ENCODE measurements around the gene YRDC. TPM values are rescaled to one million over a fixed set of nuclear protein-coding genes. Genes with fewer than 3 reads are reported as not detected.

The YRDC gene, protein sequence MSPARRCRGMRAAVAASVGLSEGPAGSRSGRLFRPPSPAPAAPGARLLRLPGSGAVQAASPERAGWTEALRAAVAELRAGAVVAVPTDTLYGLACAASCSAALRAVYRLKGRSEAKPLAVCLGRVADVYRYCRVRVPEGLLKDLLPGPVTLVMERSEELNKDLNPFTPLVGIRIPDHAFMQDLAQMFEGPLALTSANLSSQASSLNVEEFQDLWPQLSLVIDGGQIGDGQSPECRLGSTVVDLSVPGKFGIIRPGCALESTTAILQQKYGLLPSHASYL
- total RNA-seq = 10 to 100 TPM; 22.9 to 36.3 TPM

DNA sequence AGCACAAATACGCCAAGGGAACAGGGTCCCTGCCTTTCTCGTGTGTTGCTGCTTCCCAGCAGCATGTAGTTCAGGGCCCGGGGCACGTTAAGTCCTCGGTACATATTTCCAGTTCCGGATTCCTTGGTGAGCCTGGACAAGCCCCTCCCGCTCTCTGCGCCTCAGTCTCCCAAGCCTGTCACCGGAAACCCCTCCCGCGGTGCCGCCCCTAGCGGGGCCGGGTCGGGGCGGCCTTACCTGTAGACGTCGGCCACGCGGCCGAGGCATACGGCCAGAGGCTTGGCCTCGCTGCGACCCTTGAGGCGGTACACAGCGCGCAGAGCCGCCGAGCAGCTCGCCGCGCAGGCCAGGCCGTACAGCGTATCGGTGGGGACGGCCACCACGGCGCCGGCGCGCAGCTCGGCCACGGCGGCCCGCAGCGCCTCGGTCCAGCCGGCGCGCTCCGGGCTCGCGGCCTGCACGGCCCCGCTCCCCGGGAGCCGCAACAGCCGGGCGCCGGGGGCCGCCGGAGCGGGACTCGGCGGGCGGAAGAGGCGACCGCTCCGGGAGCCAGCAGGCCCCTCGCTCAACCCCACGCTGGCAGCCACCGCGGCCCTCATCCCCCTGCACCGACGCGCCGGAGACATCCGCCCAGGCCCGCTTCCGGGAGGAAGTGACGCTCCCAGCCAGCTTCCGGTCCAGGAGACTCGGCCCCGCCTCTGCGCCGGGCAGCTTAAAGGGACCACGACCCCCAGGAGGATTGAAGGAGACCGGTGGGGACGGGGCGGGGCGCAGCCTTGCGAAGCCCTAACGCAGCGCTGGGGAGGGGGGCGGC lies at the start of gene YRDC, which contains the start of gene C1orf122:
Gene YRDC, minus strand, starts transcription at position 654 of the 814 bp plus-strand sequence. Its CDS starts 28 bp downstream, at position 626.
Gene C1orf122, plus strand, starts transcription at position 236 of the 814 bp plus-strand sequence. CDS start 615 bp downstream, outside the sequence.
- peak; percentile 95 for DNase-seq
- Mint-ChIP-seq H3K27ac (peak within 1 kb of the TSS; percentile 93), H3K4me3 (peak within 1 kb of the TSS; percentile 90), H3K27me3 (no peaks in the 10 kb centered on the region), H3K4me1 (peaks cover 34% of the 10 kb centered on the region), H3K36me3 (ENCODE audit: low read depth) (peaks cover 51% of the 10 kb centered on the region), H3K9me3 (ENCODE audit: low read depth) (no peaks in the 10 kb centered on the region)
- ATAC-seq = peak; percentile 92
- ChIA-PET POLR2A (interaction anchor here (0.6 to 2.2 kb wide), 7 partner anchors 9 to 254 kb away, joined by 3 to 10 read pairs (median 4); partner anchors contain the start of genes CDCA8, MTF1 and SNIP1), CTCF (interaction anchor here (0.5 to 3.3 kb wide), 8 partner anchors 10 to 266 kb away, joined by 3 to 25 read pairs (median 3); partner anchors contain the start of genes CDCA8, MTF1 and SF3A3)
- intact Hi-C loops (cut with DNase I, micrococcal nuclease) = loop anchor here (1.0 kb wide), 11 partner anchors 52 to 333 kb away; partner anchors contain the start of genes CDCA8 (in 1 of the 2), GNL2 (in 1 of the 2), INPP5B (in 1 of the 2) and MTF1 (in 1 of the 2)

DNA sequence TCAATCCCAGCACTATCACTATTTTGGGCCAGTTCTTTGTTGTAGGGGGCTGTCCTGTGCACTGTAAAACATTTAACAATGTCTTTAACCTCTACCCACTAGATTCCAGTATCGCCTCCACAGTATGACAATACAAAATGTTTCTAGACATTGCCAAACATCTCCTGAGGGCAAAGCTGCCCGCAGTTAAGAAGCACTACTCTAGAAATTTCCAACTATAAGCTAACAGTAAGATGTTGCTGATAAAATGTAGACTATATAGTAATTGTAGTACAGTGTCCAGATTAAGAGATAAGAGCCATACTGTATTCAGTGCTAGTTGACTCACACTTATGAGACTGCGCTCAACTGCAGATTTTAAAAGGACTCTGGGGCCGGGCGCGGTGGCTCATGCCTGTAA lies 46.4 kb upstream of the YRDC start:
- Mint-ChIP-seq H3K4me3 (no peak overlapping the region), H3K36me3 (ENCODE audit: low read depth) (peaks cover 29% of the 10 kb centered on the region), H3K27me3 (no peaks in the 10 kb centered on the region), H3K9me3 (ENCODE audit: low read depth) (no peaks in the 10 kb centered on the region), H3K4me1 (peaks cover 44% of the 10 kb centered on the region), H3K27ac (peak overlapping the region; percentile 3)
- intact Hi-C loops (cut with DNase I, micrococcal nuclease) = loop anchor here in 1 of 2 experiments (10.0 kb wide), 1 partner anchor 380 kb away; the partner anchor contains the start of gene ZC3H12A
- ChIA-PET POLR2A (no interaction called here), CTCF (interaction anchor here (1.2 to 1.7 kb wide), 2 partner anchors 10 to 38 kb away, joined by 4 to 6 read pairs; no protein-coding TSS in a partner anchor)
- no peak for DNase-seq
- no peak for ATAC-seq

DNA sequence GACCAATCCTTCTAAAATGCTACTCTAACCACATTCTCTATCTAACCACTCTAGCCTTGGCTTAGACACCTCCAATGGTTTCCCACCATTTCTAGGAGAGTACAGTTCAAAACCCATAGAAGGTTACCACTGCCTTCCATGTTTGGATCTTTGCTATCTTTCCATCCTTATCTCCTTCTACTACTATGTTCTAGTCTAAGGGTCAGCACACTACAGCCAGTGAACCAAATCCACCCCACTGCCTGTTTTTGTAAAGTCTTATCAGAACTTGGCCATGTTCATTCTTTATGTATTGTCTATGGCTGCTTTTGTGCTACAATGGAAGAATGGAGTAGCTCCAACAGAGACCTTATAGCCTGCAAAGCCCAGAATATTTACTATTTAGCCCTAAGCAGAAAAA lies 45.1 kb upstream of the YRDC start:
- H3K9me3 Mint-ChIP-seq (ENCODE audit: low read depth) = no peaks in the 10 kb centered on the region
- no peak overlapping the region for H3K27ac Mint-ChIP-seq
- ATAC-seq (no peak), DNase-seq (no peak)
- CTCF ChIA-PET = interaction anchor here (0.9 kb wide), 1 partner anchor 30 kb away, joined by 3 read pairs; no protein-coding TSS in a partner anchor
- intact Hi-C loops (cut with DNase I, micrococcal nuclease) = loop anchor here in 1 of 2 experiments (10.0 kb wide), 1 partner anchor 378 kb away; the partner anchor contains the start of gene ZC3H12A
- POLR2A ChIA-PET = no interaction called here
- H3K4me3 Mint-ChIP-seq = no peak overlapping the region
- peaks cover 33% of the 10 kb centered on the region for H3K36me3 Mint-ChIP-seq (ENCODE audit: low read depth)
- H3K27me3 Mint-ChIP-seq = no peaks in the 10 kb centered on the region
- peaks cover 47% of the 10 kb centered on the region for H3K4me1 Mint-ChIP-seq

DNA sequence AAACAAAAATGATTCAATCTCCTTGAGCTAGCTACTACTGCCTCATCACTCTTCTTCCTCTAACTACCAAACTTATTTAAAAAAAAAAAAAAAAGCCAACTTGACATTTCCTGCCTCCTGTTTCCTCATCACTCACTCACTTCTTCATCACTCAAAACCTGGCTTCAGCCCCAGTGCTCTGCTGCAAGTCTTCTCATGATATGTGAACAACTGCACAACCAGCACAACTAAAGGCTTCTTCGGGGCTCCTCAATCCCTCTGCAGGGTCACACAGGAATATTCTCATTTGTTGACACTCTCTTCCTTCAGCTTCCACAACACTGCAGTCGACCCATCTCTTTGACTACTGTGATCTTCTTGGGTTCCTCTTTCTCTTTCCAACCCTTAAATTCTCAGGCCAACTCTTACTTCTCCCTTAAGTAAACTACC lies 43.8 kb upstream of the YRDC start:
- intact Hi-C loops (cut with DNase I, micrococcal nuclease) = loop anchor here in 1 of 2 experiments (10.0 kb wide), 1 partner anchor 377 kb away; the partner anchor contains the start of gene ZC3H12A
- peaks cover 45% of the 10 kb centered on the region for H3K4me1 Mint-ChIP-seq
- H3K27me3 Mint-ChIP-seq = no peaks in the 10 kb centered on the region
- ATAC-seq (peak; percentile 66), DNase-seq (peak; percentile 10)
- no peaks in the 10 kb centered on the region for H3K9me3 Mint-ChIP-seq (ENCODE audit: low read depth)
- ChIA-PET POLR2A (interaction anchor here (0.6 to 0.7 kb wide), 3 partner anchors 97 to 922 kb away, joined by 3 to 6 read pairs (median 4); no protein-coding TSS in a partner anchor), CTCF (interaction anchor here (0.6 to 2.2 kb wide), 6 partner anchors 7 to 1066 kb away, joined by 3 to 8 read pairs (median 4); partner anchors contain the start of gene MTF1)
- H3K36me3 Mint-ChIP-seq (ENCODE audit: low read depth) = peaks cover 28% of the 10 kb centered on the region
- no peak overlapping the region for H3K4me3 Mint-ChIP-seq
- H3K27ac Mint-ChIP-seq = no peak overlapping the region

DNA sequence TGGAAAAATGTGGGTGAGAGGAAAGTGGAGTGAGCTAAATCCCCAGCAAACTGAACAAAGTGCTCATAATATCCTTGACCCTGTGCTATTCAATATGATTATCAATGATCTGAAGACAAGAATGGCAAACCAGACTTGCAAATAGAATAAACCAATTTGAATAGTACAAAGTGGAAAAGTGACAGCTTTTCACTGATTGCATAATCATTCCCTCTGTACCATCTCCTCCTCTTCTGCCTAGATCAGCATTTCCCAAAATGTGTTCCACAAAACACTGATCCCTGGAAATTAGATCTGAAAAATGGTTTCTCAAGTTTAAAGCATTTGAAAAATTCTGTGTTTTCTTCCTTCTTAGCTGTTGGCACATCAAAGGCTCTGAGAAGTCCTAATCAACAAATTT lies 43.3 kb upstream of the YRDC start:
- peaks cover 47% of the 10 kb centered on the region for H3K4me1 Mint-ChIP-seq
- ATAC-seq (no peak), DNase-seq (no peak)
- intact Hi-C loops (cut with DNase I, micrococcal nuclease) = loop anchor here in 1 of 2 experiments (10.0 kb wide), 1 partner anchor 376 kb away; the partner anchor contains the start of gene ZC3H12A
- H3K36me3 Mint-ChIP-seq (ENCODE audit: low read depth) = peaks cover 27% of the 10 kb centered on the region
- ChIA-PET POLR2A (no interaction called here), CTCF (interaction anchor here (0.6 to 2.2 kb wide), 7 partner anchors 8 to 1067 kb away, joined by 3 to 8 read pairs (median 4); partner anchors contain the start of gene MTF1)
- no peaks in the 10 kb centered on the region for H3K27me3 Mint-ChIP-seq
- no peak overlapping the region for H3K4me3 Mint-ChIP-seq
- H3K27ac Mint-ChIP-seq = no peak overlapping the region
- no peaks in the 10 kb centered on the region for H3K9me3 Mint-ChIP-seq (ENCODE audit: low read depth)

DNA sequence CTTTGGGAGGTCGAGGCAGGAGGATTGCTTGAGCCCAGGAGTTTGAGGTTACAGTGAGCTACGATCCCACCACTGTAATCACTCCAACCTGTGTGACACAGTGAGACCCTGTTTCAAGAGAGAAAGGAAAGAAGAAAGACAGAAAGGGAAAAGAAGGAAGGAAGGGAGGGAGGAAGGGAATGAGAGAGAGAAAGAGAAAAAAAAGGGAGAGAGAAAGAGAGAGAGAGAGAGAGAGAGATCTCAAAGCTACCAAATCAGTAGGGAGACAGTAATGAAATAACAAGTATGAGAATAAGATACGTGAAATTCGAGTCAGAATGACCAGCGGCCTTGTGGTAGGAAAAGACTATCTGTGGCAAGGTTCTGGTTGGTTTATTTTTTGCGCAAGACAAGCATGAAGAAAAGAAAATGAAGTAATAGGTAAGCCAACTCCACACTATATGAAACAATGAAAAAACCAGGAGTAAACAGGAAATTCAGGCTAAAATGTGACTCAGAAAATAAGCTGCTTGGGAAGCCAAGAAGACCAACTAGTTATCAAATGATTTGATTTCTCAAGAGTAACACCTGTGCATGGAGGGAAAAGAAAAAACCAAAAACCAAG lies 42.4 kb upstream of the YRDC start:
- DNase-seq (no peak), ATAC-seq (no peak)
- Mint-ChIP-seq H3K27me3 (no peaks in the 10 kb centered on the region), H3K4me3 (no peak overlapping the region), H3K27ac (no peak overlapping the region), H3K4me1 (peaks cover 53% of the 10 kb centered on the region), H3K36me3 (ENCODE audit: low read depth) (peaks cover 27% of the 10 kb centered on the region), H3K9me3 (ENCODE audit: low read depth) (no peaks in the 10 kb centered on the region)
- intact Hi-C loops (cut with DNase I, micrococcal nuclease) = loop anchor here in 1 of 2 experiments (10.0 kb wide), 1 partner anchor 376 kb away; the partner anchor contains the start of gene ZC3H12A
- CTCF ChIA-PET = interaction anchor here (0.9 to 2.2 kb wide), 6 partner anchors 9 to 247 kb away, joined by 3 to 8 read pairs (median 4); partner anchors contain the start of gene MTF1
- POLR2A ChIA-PET = no interaction called here

DNA sequence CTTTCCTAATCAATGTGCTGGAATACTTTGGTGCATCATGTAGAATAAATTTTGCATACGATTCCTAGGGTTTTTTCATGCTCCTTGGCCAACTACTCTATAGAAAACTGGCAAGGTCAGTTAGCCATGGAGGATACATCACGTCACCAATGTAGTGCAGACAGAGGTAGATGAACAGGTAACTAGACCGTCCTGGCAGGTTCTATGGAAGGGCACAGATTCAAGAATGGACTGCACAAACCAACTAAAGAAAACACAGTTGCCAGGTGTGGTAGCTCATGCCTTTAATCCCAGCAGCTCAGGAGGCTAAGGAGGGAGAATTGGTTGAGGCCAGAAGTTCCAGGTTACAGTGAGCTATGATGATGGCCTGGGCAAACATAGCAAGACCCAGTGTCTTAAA lies 41.5 kb upstream of the YRDC start:
- no peak for ATAC-seq
- no peak overlapping the region for H3K4me3 Mint-ChIP-seq
- POLR2A ChIA-PET = no interaction called here

DNA sequence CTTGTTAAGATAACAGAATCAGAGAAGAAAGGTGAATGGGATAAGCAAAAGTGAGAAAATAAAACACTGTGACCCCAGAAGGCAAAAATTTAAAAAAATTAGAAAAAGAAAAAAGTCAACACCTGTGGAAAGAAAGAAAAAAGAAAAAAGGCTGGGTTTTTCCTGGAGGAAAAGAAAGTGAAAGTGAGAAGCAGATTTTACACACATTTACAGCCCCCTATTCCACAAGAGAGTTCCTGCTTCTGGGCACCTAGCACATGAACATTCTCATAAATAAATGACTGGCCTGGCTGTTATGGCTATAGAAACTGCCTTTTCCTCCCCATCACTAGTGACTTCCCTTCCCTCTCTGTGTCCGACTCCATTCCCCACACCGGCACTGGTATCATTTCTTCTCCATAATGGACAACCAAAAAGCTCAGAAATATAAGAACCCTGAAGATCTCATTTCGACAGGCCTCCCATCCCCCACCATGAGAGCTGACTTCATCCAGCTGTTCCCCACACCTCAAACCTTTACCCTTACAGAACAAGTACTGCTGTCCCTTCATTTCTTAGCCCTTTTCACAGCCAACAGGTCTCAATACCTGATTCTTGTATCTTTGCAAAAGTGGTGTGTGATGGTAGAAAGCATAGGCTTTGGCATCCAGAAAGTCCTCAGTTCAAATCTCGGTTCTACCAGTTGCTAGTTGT lies 38.8 kb upstream of the YRDC start:
- peak; percentile 19 for ATAC-seq
- no peaks in the 10 kb centered on the region for H3K27me3 Mint-ChIP-seq
- no peaks in the 10 kb centered on the region for H3K9me3 Mint-ChIP-seq (ENCODE audit: low read depth)
- H3K4me3 Mint-ChIP-seq = peak overlapping the region; percentile 57
- DNase-seq = peak; percentile 22
- peak overlapping the region; percentile 86 for H3K27ac Mint-ChIP-seq
- POLR2A ChIA-PET = interaction anchor here (0.7 kb wide), 1 partner anchor 64 kb away, joined by 11 read pairs; no protein-coding TSS in a partner anchor
- H3K36me3 Mint-ChIP-seq (ENCODE audit: low read depth) = peaks cover 20% of the 10 kb centered on the region
- intact Hi-C loops (cut with DNase I, micrococcal nuclease) = no loop called here
- CTCF ChIA-PET = interaction anchor here (0.6 to 1.6 kb wide), 4 partner anchors 12 to 151 kb away, joined by 3 to 10 read pairs (median 3); partner anchors contain the start of gene MTF1
- peaks cover 48% of the 10 kb centered on the region for H3K4me1 Mint-ChIP-seq

More for the DNA sequence above, 41.5 kb upstream of the YRDC start:
- Mint-ChIP-seq H3K27ac (no peak overlapping the region), H3K4me1 (peaks cover 51% of the 10 kb centered on the region), H3K36me3 (ENCODE audit: low read depth) (peaks cover 26% of the 10 kb centered on the region), H3K27me3 (no peaks in the 10 kb centered on the region), H3K9me3 (ENCODE audit: low read depth) (no peaks in the 10 kb centered on the region)
- no peak for DNase-seq
- intact Hi-C loops (cut with DNase I, micrococcal nuclease) = no loop called here
- CTCF ChIA-PET = interaction anchor here (1.2 kb wide), 1 partner anchor 246 kb away, joined by 3 read pairs; no protein-coding TSS in a partner anchor

DNA sequence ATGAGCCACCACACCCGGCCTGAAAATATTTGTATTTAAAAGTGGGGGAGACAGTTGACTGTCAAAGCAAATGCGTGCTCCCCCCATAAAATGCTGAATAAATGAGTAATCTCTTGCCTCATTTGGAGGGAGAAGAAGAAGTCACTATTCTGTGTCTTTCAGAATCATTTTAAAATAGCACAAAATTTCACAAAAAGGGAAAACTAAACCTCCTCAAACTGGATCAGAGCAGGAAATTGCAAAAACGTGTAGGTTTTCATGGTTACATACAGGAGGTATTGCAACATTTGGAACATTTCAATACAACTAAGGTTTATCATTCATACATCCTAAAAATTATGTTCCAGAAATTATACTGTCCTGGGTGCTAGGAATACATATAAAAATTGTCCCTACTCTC lies 37.8 kb upstream of the YRDC start:
- Mint-ChIP-seq H3K36me3 (ENCODE audit: low read depth) (peaks cover 20% of the 10 kb centered on the region), H3K9me3 (ENCODE audit: low read depth) (no peaks in the 10 kb centered on the region), H3K27ac (peak overlapping the region; percentile 21), H3K4me1 (peaks cover 48% of the 10 kb centered on the region), H3K4me3 (no peak overlapping the region), H3K27me3 (no peaks in the 10 kb centered on the region)
- ChIA-PET POLR2A (no interaction called here), CTCF (interaction anchor here (0.9 to 1.8 kb wide), 2 partner anchors 10 to 24 kb away, joined by 3 to 4 read pairs; no protein-coding TSS in a partner anchor)
- ATAC-seq (no peak), DNase-seq (no peak)
- intact Hi-C loops (cut with DNase I, micrococcal nuclease) = no loop called here
